HG02610 (cell line): ENCODE measurements around the gene ITPKB.
A peak's percentile ranks its signal among the peaks of the same experiment; 100 is the strongest.
"Not testable (repeated sequence)": the region's sequence is repeated elsewhere in the genome, so short reads cannot be mapped to it uniquely, and the experiment has no call there.

Experiments used
- ATAC-seq: cut with Tn5 transposase; IDR thresholded peaks from one replicate; pipeline ENCODE4 v1.9.1; 2021; ENCODE audit warnings: mild to moderate bottlenecking, moderate library complexity; ENCODE audit not compliant: unreplicated experiment

Gene ITPKB

GRCh38 chr1:226640321-226641136 is 98.6 kb downstream of the ITPKB start:
- ATAC-seq = no peak

GRCh38 chr1:226639631-226640061 is 99.4 kb downstream of the ITPKB start:
- no peak for ATAC-seq

GRCh38 chr1:226639206-226639605 is 99.9 kb downstream of the ITPKB start:
- ATAC-seq = not testable (repeated sequence)

GRCh38 chr1:226638608-226639007 is 100.5 kb downstream of the ITPKB start:
- no peak for ATAC-seq

- ATAC-seq = no peak
These were observed 101.0 kb downstream of the ITPKB start for GRCh38 chr1:226638001-226638601.

- ATAC-seq = no peak
These were observed 101.7 kb downstream of the ITPKB start for GRCh38 chr1:226637147-226637935.

- no peak for ATAC-seq
These were observed 102.3 kb downstream of the ITPKB start for GRCh38 chr1:226636847-226637096.

- ATAC-seq = no peak
These were observed 103.6 kb downstream of the ITPKB start for GRCh38 chr1:226635456-226635941.

GRCh38 chr1:226634611-226635246 is 104.4 kb downstream of the ITPKB start:
- ATAC-seq = no peak

- ATAC-seq = peak; percentile 62
These were observed 104.9 kb downstream of the ITPKB start for GRCh38 chr1:226634166-226634588.

GRCh38 chr1:226633541-226634165 is 105.4 kb downstream of the ITPKB start:
- no peak for ATAC-seq

GRCh38 chr1:226632922-226633351 is 106.1 kb downstream of the ITPKB start:
- no peak for ATAC-seq

- no peak for ATAC-seq
These were observed 106.8 kb downstream of the ITPKB start for GRCh38 chr1:226632169-226632879.

- ATAC-seq = no peak
These were observed 107.7 kb downstream of the ITPKB start for GRCh38 chr1:226631229-226632000.

- ATAC-seq = no peak
These were observed 108.5 kb downstream of the ITPKB start for GRCh38 chr1:226630592-226630991.

GRCh38 chr1:226629896-226630550 is 109.1 kb downstream of the ITPKB start:
- no peak for ATAC-seq

GRCh38 chr1:226629210-226629895 is 109.7 kb downstream of the ITPKB start:
- no peak for ATAC-seq

- no peak for ATAC-seq
These were observed 110.4 kb downstream of the ITPKB start for GRCh38 chr1:226628612-226629155.
